DND-41 (cell line): Measurements from ENCODE around the gene PRDX6.

ENCODE experiments used
- ATAC-seq: fragments of 200-7000 bp; cut with Tn5 transposase; 3 replicates; pipeline ENCODE4 v1.9.1; 2021; ENCODE audit warnings: low read depth; ENCODE audit not compliant: insufficient read depth
- DNase-seq: peaks from one replicate; pipeline ENCODE4 v3.0.0-alpha.2; 2020
- H2AFZ ChIP-seq: 2 replicates; pipeline ENCODE4 v1.6.0; 2012; ENCODE audit warnings: low read depth, low read length
- H3K27ac ChIP-seq: 2 replicates; pipeline ENCODE4 v1.5.1; 2012; ENCODE audit warnings: low read length, inconsistent platforms
- H3K27me3 ChIP-seq: fragments of 200-600 bp; sonication (generic); 2 replicates; pipeline ENCODE4 v1.6.0; 2012; ENCODE audit warnings: low read length, mild to moderate bottlenecking, inconsistent platforms; ENCODE audit not compliant: insufficient read depth, poor library complexity
- H3K36me3 ChIP-seq: 2 replicates; pipeline ENCODE4 v1.5.1; 2012; ENCODE audit warnings: low read length, inconsistent platforms; ENCODE audit not compliant: insufficient read depth
- H3K4me1 ChIP-seq: 2 replicates; pipeline ENCODE4 v1.5.1; 2012; ENCODE audit warnings: mild to moderate bottlenecking, low read length; ENCODE audit not compliant: insufficient read depth
- H3K4me2 ChIP-seq: 2 replicates; pipeline ENCODE4 v1.6.0; 2012; ENCODE audit warnings: mild to moderate bottlenecking, moderate library complexity, low read length, inconsistent platforms; ENCODE audit not compliant: insufficient read depth
- H3K4me3 ChIP-seq, 2 experiments: fragments of 200-600 bp in 1 of 2; shearing (Covaris generic) in 1 of 2; 2 replicates each; pipeline ENCODE4 v1.5.1; 2012 to 2016; ENCODE audit warnings: inconsistent platforms in 2 of 2, low read length in 2 of 2, mild to moderate bottlenecking in 2 of 2, low read depth in 1 of 2, moderate library complexity in 1 of 2
- H3K79me2 ChIP-seq: 2 replicates; pipeline ENCODE4 v1.6.0; 2012; ENCODE audit warnings: low read length, inconsistent platforms; ENCODE audit not compliant: insufficient read depth
- H3K9ac ChIP-seq: 2 replicates; pipeline ENCODE4 v1.6.0; 2012; ENCODE audit warnings: low read depth, mild to moderate bottlenecking, inconsistent platforms, low read length, moderate library complexity
- H3K9me3 ChIP-seq: 2 replicates; pipeline ENCODE4 v1.5.1; 2012; ENCODE audit warnings: low read length, moderate library complexity, mild to moderate bottlenecking, inconsistent platforms; ENCODE audit not compliant: insufficient read depth, severe bottlenecking
- H4K20me1 ChIP-seq: 2 replicates; pipeline ENCODE4 v1.6.0; 2012; ENCODE audit warnings: low read length; ENCODE audit not compliant: insufficient read depth
- CTCF ChIP-seq: IDR thresholded peaks from 2 replicates; pipeline ENCODE4 v1.5.1; 2012; ENCODE audit warnings: borderline replicate concordance, low read length, moderate library complexity, mild to moderate bottlenecking; ENCODE audit not compliant: poor library complexity, severe bottlenecking; ENCODE audit errors: extremely low read depth
- EZH2 ChIP-seq: IDR thresholded peaks from 3 replicates; pipeline ENCODE4 v1.6.1; 2012; ENCODE audit warnings: borderline replicate concordance, low read depth, mild to moderate bottlenecking, moderate library complexity, low read length, inconsistent platforms; ENCODE audit not compliant: severe bottlenecking

PRDX6 gene

GRCh38 chr1:173477286-173478093 is at the start of gene PRDX6:
TSS of gene PRDX6 (plus strand) at chr1:173477335. CDS start at chr1:173477398, 63 bp downstream.
- Histone ChIP-seq H3K36me3 (peaks cover 32% of the 10 kb centered on the region), H4K20me1 (peaks cover 7% of the 10 kb centered on the region), H3K9ac (peak within 1 kb of the TSS; percentile 98), H3K27me3 (no peaks in the 10 kb centered on the region), H2AFZ (peak within 1 kb of the TSS; percentile 92), H3K27ac (peak within 1 kb of the TSS; percentile 95), H3K79me2 (peaks cover 48% of the 10 kb centered on the region), H3K4me1 (peaks cover 44% of the 10 kb centered on the region), H3K9me3 (no peaks in the 10 kb centered on the region), H3K4me3 (peak within 1 kb of the TSS; percentile 93 to 96), H3K4me2 (peak within 1 kb of the TSS; percentile 98)
- peak; percentile 76 for ATAC-seq
- TF ChIP-seq EZH2 (no peak), CTCF (no peak)
- DNase-seq: peak; percentile 88

GRCh38 chr1:173429471-173430402 is 47.4 kb upstream of the PRDX6 start:
- ATAC-seq (peak; percentile 37; the same call in 1 of the 3 replicates), DNase-seq (peak; percentile 24)
- Histone ChIP-seq H3K27me3 (no peaks in the 10 kb centered on the region), H4K20me1 (no peaks in the 10 kb centered on the region), H3K36me3 (no peaks in the 10 kb centered on the region), H3K9ac (no peak overlapping the region), H3K79me2 (no peaks in the 10 kb centered on the region), H3K4me1 (no peaks in the 10 kb centered on the region), H2AFZ (no peak overlapping the region), H3K4me3 (no peak overlapping the region), H3K4me2 (no peak overlapping the region), H3K27ac (no peak overlapping the region), H3K9me3 (no peaks in the 10 kb centered on the region)
- no peak for TF ChIP-seq CTCF
- no peak for TF ChIP-seq EZH2

- no peak for ATAC-seq
- H3K79me2 ChIP-seq: no peaks in the 10 kb centered on the region
- no peak overlapping the region for H3K9ac ChIP-seq
- no peak overlapping the region for H3K4me2 ChIP-seq
- no peaks in the 10 kb centered on the region for H3K4me1 ChIP-seq
- H3K27me3 ChIP-seq: no peaks in the 10 kb centered on the region
- H3K4me3 ChIP-seq: no peak overlapping the region
- no peaks in the 10 kb centered on the region for H3K36me3 ChIP-seq
- H2AFZ ChIP-seq: no peak overlapping the region
- no peak overlapping the region for H3K27ac ChIP-seq
- DNase-seq: no peak
- no peaks in the 10 kb centered on the region for H4K20me1 ChIP-seq
- TF ChIP-seq EZH2 (no peak), CTCF (no peak)
- H3K9me3 ChIP-seq: no peaks in the 10 kb centered on the region
Observed at GRCh38 chr1:173430677-173431303, 46.3 kb upstream of the PRDX6 start.
